Measurements from ENCODE around the gene SGK1.
"Not testable (repeated sequence)": the region's sequence is repeated elsewhere in the genome, so short reads cannot be mapped to it uniquely, and the experiment has no call there.

DNA sequence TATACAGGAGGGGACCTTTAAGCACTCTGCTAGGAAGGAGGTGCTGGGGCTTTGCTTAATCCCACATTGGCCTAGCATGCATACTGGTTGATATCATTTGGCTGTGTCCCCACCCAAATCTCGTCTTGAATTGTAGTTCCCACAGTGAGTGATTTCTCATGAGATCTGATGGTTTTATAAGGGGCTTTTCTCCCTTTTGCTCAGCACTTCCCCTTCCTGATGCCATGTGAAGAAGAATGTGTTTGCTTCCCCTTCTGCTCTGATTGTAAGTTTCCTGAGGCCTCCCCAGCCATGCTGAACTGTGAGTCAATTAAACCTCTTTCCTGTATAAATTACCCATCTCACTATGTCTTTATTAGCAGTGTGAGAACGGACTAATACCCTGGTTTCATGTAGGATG, 1.8 kb upstream of the SGK1 start:
- TF ChIP-seq, protein P1, sequence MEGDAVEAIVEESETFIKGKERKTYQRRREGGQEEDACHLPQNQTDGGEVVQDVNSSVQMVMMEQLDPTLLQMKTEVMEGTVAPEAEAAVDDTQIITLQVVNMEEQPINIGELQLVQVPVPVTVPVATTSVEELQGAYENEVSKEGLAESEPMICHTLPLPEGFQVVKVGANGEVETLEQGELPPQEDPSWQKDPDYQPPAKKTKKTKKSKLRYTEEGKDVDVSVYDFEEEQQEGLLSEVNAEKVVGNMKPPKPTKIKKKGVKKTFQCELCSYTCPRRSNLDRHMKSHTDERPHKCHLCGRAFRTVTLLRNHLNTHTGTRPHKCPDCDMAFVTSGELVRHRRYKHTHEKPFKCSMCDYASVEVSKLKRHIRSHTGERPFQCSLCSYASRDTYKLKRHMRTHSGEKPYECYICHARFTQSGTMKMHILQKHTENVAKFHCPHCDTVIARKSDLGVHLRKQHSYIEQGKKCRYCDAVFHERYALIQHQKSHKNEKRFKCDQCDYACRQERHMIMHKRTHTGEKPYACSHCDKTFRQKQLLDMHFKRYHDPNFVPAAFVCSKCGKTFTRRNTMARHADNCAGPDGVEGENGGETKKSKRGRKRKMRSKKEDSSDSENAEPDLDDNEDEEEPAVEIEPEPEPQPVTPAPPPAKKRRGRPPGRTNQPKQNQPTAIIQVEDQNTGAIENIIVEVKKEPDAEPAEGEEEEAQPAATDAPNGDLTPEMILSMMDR (IDR thresholded peaks at IDR 0.05) = not testable (repeated sequence)
- TF ChIP-seq, protein P2, sequence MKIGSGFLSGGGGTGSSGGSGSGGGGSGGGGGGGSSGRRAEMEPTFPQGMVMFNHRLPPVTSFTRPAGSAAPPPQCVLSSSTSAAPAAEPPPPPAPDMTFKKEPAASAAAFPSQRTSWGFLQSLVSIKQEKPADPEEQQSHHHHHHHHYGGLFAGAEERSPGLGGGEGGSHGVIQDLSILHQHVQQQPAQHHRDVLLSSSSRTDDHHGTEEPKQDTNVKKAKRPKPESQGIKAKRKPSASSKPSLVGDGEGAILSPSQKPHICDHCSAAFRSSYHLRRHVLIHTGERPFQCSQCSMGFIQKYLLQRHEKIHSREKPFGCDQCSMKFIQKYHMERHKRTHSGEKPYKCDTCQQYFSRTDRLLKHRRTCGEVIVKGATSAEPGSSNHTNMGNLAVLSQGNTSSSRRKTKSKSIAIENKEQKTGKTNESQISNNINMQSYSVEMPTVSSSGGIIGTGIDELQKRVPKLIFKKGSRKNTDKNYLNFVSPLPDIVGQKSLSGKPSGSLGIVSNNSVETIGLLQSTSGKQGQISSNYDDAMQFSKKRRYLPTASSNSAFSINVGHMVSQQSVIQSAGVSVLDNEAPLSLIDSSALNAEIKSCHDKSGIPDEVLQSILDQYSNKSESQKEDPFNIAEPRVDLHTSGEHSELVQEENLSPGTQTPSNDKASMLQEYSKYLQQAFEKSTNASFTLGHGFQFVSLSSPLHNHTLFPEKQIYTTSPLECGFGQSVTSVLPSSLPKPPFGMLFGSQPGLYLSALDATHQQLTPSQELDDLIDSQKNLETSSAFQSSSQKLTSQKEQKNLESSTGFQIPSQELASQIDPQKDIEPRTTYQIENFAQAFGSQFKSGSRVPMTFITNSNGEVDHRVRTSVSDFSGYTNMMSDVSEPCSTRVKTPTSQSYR (CRISPR knock-in tag; IDR thresholded peaks at IDR 0.05) = not testable (repeated sequence)
- not testable (repeated sequence) for TF ChIP-seq SP1 (CRISPR knock-in tag; conservative IDR thresholded peaks at IDR 0.05); FOXJ3 (CRISPR knock-in tag; IDR thresholded peaks at IDR 0.05; ENCODE audit: borderline replicate concordance); NFYB (CRISPR knock-in tag; conservative IDR thresholded peaks at IDR 0.05; ENCODE audit: low read depth); CREM (CRISPR knock-in tag; IDR thresholded peaks at IDR 0.05); CBFB (CRISPR knock-in tag; IDR thresholded peaks at IDR 0.05; ENCODE audit: low read depth); IRF2 (CRISPR knock-in tag; IDR thresholded peaks at IDR 0.05; ENCODE audit: borderline replicate concordance, low read depth); SMAD3 (CRISPR knock-in tag; IDR thresholded peaks at IDR 0.05; ENCODE audit: borderline replicate concordance); HMGA2 (CRISPR knock-in tag; IDR thresholded peaks at IDR 0.05)
- TF ChIP-seq, protein P3, sequence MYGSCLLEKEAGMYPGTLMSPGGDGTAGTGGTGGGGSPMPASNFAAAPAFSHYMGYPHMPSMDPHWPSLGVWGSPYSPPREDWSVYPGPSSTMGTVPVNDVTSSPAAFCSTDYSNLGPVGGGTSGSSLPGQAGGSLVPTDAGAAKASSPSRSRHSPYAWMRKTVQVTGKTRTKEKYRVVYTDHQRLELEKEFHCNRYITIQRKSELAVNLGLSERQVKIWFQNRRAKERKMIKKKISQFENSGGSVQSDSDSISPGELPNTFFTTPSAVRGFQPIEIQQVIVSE (CRISPR knock-in tag; IDR thresholded peaks at IDR 0.05; ENCODE audit: borderline replicate concordance) = not testable (repeated sequence)
- TF ChIP-seq, protein P4, sequence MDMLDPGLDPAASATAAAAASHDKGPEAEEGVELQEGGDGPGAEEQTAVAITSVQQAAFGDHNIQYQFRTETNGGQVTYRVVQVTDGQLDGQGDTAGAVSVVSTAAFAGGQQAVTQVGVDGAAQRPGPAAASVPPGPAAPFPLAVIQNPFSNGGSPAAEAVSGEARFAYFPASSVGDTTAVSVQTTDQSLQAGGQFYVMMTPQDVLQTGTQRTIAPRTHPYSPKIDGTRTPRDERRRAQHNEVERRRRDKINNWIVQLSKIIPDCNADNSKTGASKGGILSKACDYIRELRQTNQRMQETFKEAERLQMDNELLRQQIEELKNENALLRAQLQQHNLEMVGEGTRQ (CRISPR knock-in tag; IDR thresholded peaks at IDR 0.05) = not testable (repeated sequence)
- TF ChIP-seq, protein P5, sequence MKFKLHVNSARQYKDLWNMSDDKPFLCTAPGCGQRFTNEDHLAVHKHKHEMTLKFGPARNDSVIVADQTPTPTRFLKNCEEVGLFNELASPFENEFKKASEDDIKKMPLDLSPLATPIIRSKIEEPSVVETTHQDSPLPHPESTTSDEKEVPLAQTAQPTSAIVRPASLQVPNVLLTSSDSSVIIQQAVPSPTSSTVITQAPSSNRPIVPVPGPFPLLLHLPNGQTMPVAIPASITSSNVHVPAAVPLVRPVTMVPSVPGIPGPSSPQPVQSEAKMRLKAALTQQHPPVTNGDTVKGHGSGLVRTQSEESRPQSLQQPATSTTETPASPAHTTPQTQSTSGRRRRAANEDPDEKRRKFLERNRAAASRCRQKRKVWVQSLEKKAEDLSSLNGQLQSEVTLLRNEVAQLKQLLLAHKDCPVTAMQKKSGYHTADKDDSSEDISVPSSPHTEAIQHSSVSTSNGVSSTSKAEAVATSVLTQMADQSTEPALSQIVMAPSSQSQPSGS (CRISPR knock-in tag; IDR thresholded peaks at IDR 0.05; ENCODE audit: borderline replicate concordance, low read depth) = not testable (repeated sequence)
- TF ChIP-seq, protein P6, sequence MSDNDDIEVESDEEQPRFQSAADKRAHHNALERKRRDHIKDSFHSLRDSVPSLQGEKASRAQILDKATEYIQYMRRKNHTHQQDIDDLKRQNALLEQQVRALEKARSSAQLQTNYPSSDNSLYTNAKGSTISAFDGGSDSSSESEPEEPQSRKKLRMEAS (CRISPR knock-in tag; IDR thresholded peaks at IDR 0.05) = not testable (repeated sequence)
